HG03565 (cell line): ENCODE measurements around the gene ATP11A.

ENCODE experiments used
- ATAC-seq: cut with Tn5 transposase; IDR thresholded peaks from one replicate; pipeline ENCODE4 v1.9.1; 2021; ENCODE audit warnings: mild to moderate bottlenecking, moderate library complexity; ENCODE audit not compliant: unreplicated experiment

The ATP11A gene

GRCh38 chr13:112899281-112900225 lies 209.7 kb downstream of the ATP11A start:
- no peak for ATAC-seq

GRCh38 chr13:112900226-112900600 lies 210.4 kb downstream of the ATP11A start:
- no peak for ATAC-seq

DNA sequence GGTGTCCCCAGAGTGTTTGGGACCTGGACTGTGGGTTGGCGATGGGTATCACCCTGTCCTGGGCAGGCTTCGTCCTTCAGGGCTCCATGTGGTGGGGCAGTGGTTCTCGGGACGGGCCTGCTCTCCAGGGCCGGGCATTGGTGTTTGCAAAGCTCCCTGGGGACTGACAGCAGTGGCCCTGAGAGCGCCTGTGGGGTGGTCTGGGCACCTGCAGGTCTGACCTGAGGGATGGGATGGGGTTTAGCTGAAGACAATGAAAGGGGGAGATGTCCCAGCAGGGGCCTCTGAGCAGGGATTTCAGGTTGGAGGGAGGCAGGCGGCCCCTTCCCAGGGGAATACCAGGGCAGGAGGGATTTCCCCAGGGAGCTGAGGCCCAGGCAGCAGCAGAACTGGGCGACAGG lies 210.9 kb downstream of the ATP11A start:
- ATAC-seq: no peak

DNA sequence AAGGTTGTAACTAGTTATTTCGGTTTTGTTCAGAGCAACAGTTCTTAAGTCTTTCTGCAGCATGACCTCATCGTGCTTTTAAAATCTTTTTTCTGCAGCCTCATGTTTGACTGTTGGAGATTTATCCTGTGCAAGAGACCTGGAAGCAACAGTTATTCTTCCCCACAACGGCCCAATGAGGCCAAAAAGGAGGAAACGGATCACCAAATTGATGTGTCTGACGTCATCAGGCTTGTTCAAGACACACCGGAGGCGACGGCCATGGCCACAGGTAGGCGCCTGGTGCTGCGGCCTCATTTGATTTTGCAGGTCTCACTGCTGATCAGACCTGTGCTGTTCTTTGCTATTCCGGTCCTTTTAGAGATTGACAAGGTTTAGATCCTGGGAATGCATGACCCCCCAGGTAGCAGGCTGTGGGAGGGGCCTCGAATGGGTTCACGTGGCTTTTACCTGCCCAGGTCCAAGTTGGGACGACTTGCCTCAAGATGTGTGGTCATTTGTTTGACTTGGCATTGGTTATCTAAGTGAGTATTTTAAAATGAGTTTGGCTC lies 212.3 kb downstream of the ATP11A start:
- ATAC-seq: no peak

- no peak for ATAC-seq
These were observed 212.8 kb downstream of the ATP11A start for GRCh38 chr13:112902669-112903068.

GRCh38 chr13:112903071-112903577 lies 213.3 kb downstream of the ATP11A start:
- ATAC-seq: no peak

GRCh38 chr13:112903606-112904195 lies 213.9 kb downstream of the ATP11A start:
- no peak for ATAC-seq

DNA sequence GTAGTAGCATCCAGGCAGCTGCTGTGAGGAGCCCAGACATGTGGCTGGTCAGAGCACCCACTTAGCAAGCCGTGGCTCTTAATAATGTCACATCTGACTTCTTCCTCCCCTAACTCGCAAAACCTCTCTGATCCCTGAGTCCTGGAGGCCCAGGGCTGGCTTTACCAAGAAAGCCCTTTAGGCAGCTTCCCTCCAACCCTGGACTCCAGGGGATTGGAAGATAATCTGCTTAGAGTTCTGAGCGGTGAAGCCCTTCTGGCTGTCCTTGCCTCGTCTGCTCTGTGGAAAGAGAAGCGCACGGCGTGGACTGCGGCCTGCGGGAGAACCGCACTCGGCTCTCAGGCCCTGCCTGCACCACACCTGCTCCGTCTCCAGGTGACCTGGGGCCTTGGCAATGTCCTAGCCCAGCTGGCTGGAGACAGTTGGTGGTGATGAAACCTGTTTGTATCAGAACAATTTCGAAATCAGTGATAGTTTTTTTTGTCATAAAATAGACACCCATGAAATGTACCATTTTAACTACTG lies 214.7 kb downstream of the ATP11A start:
- ATAC-seq: no peak

DNA sequence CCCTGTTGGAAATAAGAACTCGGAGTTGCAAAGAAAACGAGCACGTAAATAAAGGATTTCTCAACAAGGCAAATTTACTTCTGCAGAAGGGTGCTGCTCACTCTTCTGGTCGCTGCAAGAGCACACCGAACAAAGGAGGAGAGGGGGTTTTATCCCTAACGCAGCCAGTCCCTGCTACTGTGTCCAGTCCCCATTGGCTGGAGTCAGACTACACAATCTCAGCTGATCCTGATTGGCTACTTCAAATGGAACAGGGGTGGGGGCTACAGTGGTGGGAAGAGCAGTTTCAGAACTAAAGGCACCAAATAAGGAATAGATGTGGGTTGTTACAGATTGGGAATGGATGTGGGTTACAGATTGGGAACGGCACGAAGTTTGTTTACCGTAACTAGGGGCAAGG lies 215.2 kb downstream of the ATP11A start:
- no peak for ATAC-seq

DNA sequence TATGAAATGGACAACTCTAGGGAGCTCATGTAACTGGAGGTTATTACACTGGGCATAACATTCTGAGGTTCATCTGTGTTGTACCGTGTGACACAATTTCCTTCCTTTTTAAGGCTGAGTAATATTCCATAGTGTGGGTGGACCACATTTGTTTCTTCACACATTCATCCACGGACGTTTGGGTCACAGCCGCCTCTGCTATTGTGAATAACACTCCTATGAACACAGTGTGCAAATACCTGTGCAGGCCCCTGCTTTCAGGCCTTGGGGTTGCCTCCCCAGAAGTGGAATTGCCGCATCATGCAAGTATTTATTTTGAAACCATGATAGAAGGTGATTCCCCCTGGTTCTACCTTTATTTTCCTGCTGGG lies 215.8 kb downstream of the ATP11A start:
- no peak for ATAC-seq

DNA sequence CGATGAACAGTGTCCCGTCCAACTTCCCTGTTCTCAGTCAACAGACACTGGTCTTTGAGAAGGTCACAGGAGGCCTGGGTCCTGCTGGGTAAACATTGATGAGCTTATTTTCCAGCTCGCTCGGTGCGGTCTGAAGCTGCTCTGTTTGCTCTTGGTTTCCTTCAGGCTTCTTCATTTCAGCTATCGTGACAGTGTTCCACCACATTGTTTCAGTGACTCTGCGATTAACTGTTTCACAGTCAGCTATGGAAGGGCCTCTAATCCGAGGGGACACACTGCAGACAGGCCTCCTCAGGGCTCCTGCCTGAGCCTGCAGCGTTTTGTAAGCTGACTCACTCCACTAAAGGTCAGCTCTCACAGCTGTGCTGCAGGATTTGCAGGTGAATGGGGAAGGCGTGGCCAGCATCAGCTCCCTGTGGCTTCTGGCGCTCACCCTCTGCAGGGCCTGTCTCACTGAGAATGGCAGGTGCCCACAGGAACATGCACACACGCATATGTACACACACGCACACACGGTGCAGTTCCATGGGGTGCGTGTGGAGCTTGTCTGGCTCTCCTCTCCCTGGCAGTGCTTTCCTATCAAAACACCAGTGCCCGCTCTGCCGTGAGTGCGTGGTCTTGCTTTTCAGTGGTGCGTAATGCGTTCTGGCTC lies 216.3 kb downstream of the ATP11A start:
- ATAC-seq: no peak

DNA sequence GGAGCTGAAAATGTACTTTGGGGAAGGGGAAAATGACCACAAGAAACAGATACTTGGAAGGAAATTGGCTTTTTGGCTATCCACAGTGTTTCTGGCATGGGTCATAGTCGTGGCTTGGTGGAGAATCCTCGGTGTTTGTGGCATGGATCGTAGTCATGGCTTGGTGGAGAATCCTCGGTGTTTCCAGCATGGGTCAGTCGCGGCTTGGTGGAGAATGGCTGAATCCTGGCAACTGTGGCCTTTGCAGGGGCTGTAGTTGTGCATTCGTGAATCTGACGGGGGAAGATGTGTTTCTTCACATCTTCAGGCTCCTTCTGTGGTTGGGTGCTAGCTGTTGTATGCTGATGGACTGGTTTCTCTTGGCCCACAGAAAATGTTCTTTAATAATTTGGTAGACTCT lies 217.4 kb downstream of the ATP11A start:
- ATAC-seq: no peak

DNA sequence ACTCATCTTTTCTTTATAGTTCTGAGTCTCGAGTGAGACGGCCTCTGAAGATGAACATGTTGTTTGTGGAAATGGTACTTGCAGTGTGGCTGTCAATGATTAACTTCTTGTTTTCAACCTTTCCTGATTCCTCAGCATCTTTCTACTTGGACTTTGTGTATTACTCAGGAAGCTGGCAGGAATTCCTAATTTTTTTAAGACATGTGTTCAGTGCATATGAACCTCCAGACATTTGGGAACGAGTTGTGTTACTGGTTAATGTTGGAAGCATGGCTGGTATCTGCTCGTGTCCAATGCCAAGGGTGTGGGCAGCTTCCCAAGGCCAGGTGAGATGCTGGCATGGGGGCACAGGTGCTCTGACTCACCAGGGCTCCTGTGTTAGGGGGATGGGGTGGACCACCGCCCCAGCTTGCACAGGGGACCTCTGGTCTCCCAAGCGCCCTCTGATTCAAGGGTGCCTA lies 218.1 kb downstream of the ATP11A start:
- ATAC-seq: no peak

GRCh38 chr13:112908342-112908741 lies 218.5 kb downstream of the ATP11A start:
- no peak for ATAC-seq

DNA sequence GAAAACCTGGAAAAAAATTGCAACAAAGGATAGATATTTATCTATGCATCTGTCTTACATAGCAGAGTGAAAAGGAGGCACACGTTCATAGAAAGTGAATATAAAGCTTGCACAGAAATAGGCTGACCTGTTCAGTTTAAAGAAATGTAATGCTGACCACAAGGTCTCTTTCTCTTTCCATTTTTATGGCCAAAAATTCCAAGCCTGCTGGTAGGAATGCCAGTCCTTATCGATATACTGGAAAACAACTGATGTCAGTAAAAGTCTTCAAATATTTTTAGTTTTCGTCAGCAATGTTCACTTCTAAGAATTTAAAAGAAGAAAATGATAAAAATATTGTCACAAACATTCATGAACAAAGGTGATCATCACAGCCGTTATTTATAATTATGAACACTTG lies 220.2 kb downstream of the ATP11A start:
- no peak for ATAC-seq

DNA sequence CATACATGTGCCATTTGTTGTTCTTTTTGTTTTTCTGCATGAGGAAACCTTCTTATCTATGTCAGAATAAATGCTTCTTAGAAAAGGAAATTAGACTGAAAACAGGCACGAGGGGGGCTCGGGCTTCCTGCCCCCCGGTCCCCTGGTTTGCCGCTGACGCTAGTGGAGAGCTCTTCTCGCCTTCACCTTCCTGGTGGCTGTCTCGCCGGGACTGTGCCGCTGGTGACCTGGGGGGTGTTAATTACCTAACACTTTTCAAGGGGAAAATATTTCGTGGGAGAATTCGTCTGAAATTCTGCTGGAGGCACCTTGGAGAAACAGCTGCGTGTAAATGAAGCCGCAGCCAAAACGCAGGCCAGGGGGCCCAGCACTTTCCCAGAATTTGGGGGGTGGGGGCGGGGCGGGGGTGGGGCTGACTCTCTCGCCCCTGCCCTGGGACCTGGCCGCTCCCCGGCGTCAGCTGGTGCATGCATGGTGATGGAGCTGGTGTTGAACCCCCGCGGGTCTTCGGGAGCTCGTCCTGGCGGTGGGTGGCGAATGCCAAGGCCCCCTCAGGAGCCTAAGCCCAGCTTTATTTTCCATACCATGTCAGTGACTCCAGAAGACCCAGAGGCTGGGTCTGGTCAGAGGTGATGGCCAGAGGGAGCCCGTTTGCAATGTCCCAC lies 220.9 kb downstream of the ATP11A start:
- no peak for ATAC-seq

DNA sequence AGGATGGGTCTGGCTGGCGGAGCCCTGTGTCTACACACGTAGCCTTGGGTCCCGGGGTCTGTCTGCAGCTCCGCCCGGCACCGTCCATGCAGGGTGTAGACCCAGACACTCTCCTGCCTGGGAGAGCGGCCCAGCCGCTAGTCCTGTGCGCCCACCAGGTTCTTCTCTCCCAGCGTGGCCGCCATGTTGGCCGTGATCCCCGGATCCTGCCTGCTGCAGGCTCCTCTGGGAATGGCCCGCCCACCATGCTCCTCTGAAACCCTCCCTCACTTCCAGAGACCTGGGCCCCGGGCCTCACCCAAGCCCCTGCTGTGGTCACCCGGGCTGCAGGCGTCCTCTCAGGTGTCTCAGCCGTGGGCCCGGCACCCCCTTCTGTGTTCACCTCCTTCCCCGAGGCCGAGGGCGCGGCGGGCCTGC lies 221.5 kb downstream of the ATP11A start:
- ATAC-seq: no peak

DNA sequence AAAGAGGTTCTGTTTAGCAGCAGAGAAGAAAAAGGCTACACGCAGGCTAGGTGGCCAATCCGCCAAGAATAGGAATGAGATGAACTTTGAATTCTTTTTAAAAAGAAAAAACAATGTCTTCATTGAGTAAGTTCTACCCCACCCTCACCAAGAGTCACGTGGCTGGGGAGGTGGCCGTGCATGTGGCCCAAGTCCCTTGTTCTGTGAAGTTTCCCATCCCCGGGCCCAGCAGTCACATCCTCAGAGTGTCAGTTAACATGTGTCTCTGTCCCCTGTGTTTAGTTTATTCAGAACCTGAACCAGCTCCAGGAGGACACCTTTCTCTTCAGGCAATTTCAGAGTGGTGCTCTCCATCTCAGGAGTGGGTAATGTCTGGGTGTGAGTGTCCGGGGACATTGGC lies 222.0 kb downstream of the ATP11A start:
- ATAC-seq: no peak

GRCh38 chr13:112912726-112913440 lies 223.0 kb downstream of the ATP11A start:
- no peak for ATAC-seq

DNA sequence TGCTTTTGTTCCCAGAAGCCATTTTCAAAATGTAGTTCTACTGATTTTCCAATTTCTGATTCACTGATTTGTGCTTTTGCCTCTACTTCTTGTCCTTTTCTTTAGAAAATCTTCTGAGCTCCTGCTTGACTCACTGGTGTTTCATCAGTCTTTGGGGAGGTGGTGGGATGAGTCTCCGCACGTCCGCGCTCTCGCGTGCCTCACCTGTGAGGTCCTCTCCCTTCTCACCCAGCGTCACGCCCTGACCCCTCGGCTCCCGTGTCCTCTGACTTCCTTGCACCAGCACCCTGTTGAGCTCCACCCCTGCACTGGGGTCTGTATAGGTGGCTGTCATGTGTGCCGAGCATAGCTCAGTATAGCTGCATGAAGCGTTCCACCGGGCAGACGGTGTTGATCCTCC lies 226.5 kb downstream of the ATP11A start:
- no peak for ATAC-seq
